ENCODE measurements around the gene STK32C. TPM values are rescaled to one million over a fixed set of nuclear protein-coding genes. Genes with fewer than 3 reads are reported as not detected.

STK32C gene
- total and polyA plus RNA-seq, 10 donors: 9.6 to 27.8 (median 15.7) TPM

- TF ChIP-seq CTCF (IDR thresholded peaks at IDR 0.05 in 8 of 11, conservative IDR thresholded peaks at IDR 0.05 in 3 of 11): no peak
- no peak for TF ChIP-seq POLR2AphosphoS5 (IDR thresholded peaks at IDR 0.05)
- no peak for TF ChIP-seq POLR2A (IDR thresholded peaks at IDR 0.05)
- Histone ChIP-seq H3K4me1 (peaks cover 0 to 15% (median 0%) of the 10 kb centered on the region in 6 donors), H3K27me3 (replicated peaks in 1 of 7) (no peaks in the 10 kb centered on the region), H3K4me3 (no peak overlapping the region), H3K36me3 (no peaks in the 10 kb centered on the region), H3K9me3 (no peaks in the 10 kb centered on the region), H3K27ac (no peak overlapping the region)
- no peak for DNase-seq
- intact Hi-C loops (cut with DNase I; ENCODE audit: low total_unique reads): no loop called here
- 64 to 87% (median 77%) methylated on average over 3 to 5 of the region's 5 CpGs for WGBS, 5 donors
Measured at GRCh38 chr10:132256866-132257265, 50.9 kb downstream of the STK32C start.

- TF ChIP-seq POLR2AphosphoS5 (IDR thresholded peaks at IDR 0.05) (peak in 1 of 3 donors; percentile 7), POLR2A (IDR thresholded peaks at IDR 0.05) (no peak)
- WGBS, 5 donors: 63 to 77% (median 67%) methylated on average over 19 to 23 of the region's 23 CpGs
- Histone ChIP-seq H3K27me3 (replicated peaks in 1 of 7) (no peaks in the 10 kb centered on the region), H3K9me3 (no peaks in the 10 kb centered on the region), H3K36me3 (no peaks in the 10 kb centered on the region), H3K4me1 (peaks cover 0 to 15% (median 0%) of the 10 kb centered on the region in 6 donors), H3K4me3 (no peak overlapping the region), H3K27ac (no peak overlapping the region)
- intact Hi-C loops (cut with DNase I; ENCODE audit: low total_unique reads): no loop called here
- no peak for DNase-seq
Measured at GRCh38 chr10:132255489-132256344, 52.0 kb downstream of the STK32C start.

GRCh38 chr10:132254841-132255240, 52.9 kb downstream of the STK32C start:
- intact Hi-C loops (cut with DNase I; ENCODE audit: low total_unique reads): no loop called here
- Histone ChIP-seq H3K27me3 (replicated peaks in 1 of 7) (no peaks in the 10 kb centered on the region), H3K36me3 (no peaks in the 10 kb centered on the region), H3K4me3 (no peak overlapping the region), H3K4me1 (peaks cover 0 to 17% (median under 1%) of the 10 kb centered on the region in 6 donors), H3K27ac (no peak overlapping the region), H3K9me3 (no peaks in the 10 kb centered on the region)
- DNase-seq: no peak
- TF ChIP-seq POLR2AphosphoS5 (IDR thresholded peaks at IDR 0.05) (no peak), CTCF (IDR thresholded peaks at IDR 0.05 in 8 of 11, conservative IDR thresholded peaks at IDR 0.05 in 3 of 11) (no peak), POLR2A (IDR thresholded peaks at IDR 0.05) (no peak)
- 59 to 76% (median 68%) methylated on average over 11 to 14 of the region's 14 CpGs for WGBS, 5 donors

GRCh38 chr10:132253092-132253687, 54.6 kb downstream of the STK32C start:
- Histone ChIP-seq H3K4me3 (no peak overlapping the region), H3K36me3 (no peaks in the 10 kb centered on the region), H3K9me3 (no peaks in the 10 kb centered on the region), H3K4me1 (peaks cover 0 to 34% (median 8%) of the 10 kb centered on the region in 6 donors), H3K27ac (no peak overlapping the region), H3K27me3 (replicated peaks in 1 of 7) (no peaks in the 10 kb centered on the region)
- TF ChIP-seq CTCF (IDR thresholded peaks at IDR 0.05 in 8 of 11, conservative IDR thresholded peaks at IDR 0.05 in 3 of 11): no peak
- TF ChIP-seq POLR2A (IDR thresholded peaks at IDR 0.05): no peak
- no peak for TF ChIP-seq POLR2AphosphoS5 (IDR thresholded peaks at IDR 0.05)
- intact Hi-C loops (cut with DNase I; ENCODE audit: low total_unique reads): no loop called here
- no peak for DNase-seq
- WGBS, 5 donors: 65 to 80% (median 73%) methylated on average over 18 to 19 of the region's 19 CpGs

Data from spleen (tissue), 11 donors.